Central memory CD8-positive, alpha-beta T cell (primary cell): Measurements from ENCODE around the gene DHDH.
A peak's percentile ranks its signal among the peaks of the same experiment; 100 is the strongest.
"Not testable (repeated sequence)": the region's sequence is repeated elsewhere in the genome, so short reads cannot be mapped to it uniquely, and the experiment has no call there.

Experiments
- ATAC-seq: fragments of 150-1000 bp; cut with Tn5 transposase; replicated peaks from 2 replicates; pipeline ENCODE4 v1.10.0; 2022; ENCODE audit warnings: mild to moderate bottlenecking, moderate FRiP score, moderate number of reproducible peaks; ENCODE audit not compliant: poor library complexity, severe bottlenecking; ENCODE audit errors: extremely low read depth
- DNase-seq, 2 donors: peaks; one replicate each; pipeline ENCODE4 v3.0.0; 2021; ENCODE audit warnings: low spot score in 2 of 2
- H3K27ac Mint-ChIP-seq: one replicate; pipeline ENCODE4 v1.8.0; 2022; ENCODE audit warnings: low read depth, mild to moderate bottlenecking, moderate library complexity, mixed read lengths
- H3K27me3 Mint-ChIP-seq: one replicate; pipeline ENCODE4 v1.8.0; 2022; ENCODE audit warnings: mixed read lengths
- H3K36me3 Mint-ChIP-seq: one replicate; pipeline ENCODE4 v1.8.0; 2022; ENCODE audit warnings: mild to moderate bottlenecking, moderate library complexity, mixed read lengths; ENCODE audit not compliant: insufficient read depth
- H3K4me1 Mint-ChIP-seq: one replicate; pipeline ENCODE4 v1.8.0; 2022; ENCODE audit warnings: mixed read lengths
- H3K4me3 Mint-ChIP-seq: one replicate; pipeline ENCODE4 v1.8.0; 2022; ENCODE audit warnings: mild to moderate bottlenecking, moderate library complexity, mixed read lengths
- H3K9me3 Mint-ChIP-seq: one replicate; pipeline ENCODE4 v1.8.0; 2022; ENCODE audit warnings: mixed read lengths

DHDH gene

GRCh38 chr19:48903788-48904187 is 29.7 kb upstream of the DHDH start:
- DNase-seq, H3K27ac Mint-ChIP-seq, H3K4me3 Mint-ChIP-seq, H3K9me3 Mint-ChIP-seq, ATAC-seq, H3K27me3 Mint-ChIP-seq: not testable (repeated sequence)
- Mint-ChIP-seq H3K4me1 (peaks cover 31% of the 10 kb centered on the region), H3K36me3 (peaks cover 42% of the 10 kb centered on the region)

- H3K4me1 Mint-ChIP-seq, result peaks cover 19% of the 10 kb centered on the region
- H3K27me3 Mint-ChIP-seq, result no peaks in the 10 kb centered on the region
- H3K4me3 Mint-ChIP-seq, result no peak overlapping the region
- ATAC-seq (no peak), DNase-seq (no peak)
- H3K27ac Mint-ChIP-seq, result no peak overlapping the region
- H3K36me3 Mint-ChIP-seq, result peaks cover 49% of the 10 kb centered on the region
- H3K9me3 Mint-ChIP-seq, result no peaks in the 10 kb centered on the region
Measured at GRCh38 chr19:48905664-48906063, 27.8 kb upstream of the DHDH start.

GRCh38 chr19:48906324-48906723 is 27.2 kb upstream of the DHDH start:
- no peaks in the 10 kb centered on the region for H3K27me3 Mint-ChIP-seq
- no peaks in the 10 kb centered on the region for H3K9me3 Mint-ChIP-seq
- peaks cover 50% of the 10 kb centered on the region for H3K36me3 Mint-ChIP-seq
- H3K4me3 Mint-ChIP-seq, result no peak overlapping the region
- no peak overlapping the region for H3K27ac Mint-ChIP-seq
- H3K4me1 Mint-ChIP-seq, result peaks cover 14% of the 10 kb centered on the region
- DNase-seq (no peak), ATAC-seq (no peak)

- Mint-ChIP-seq H3K9me3 (no peaks in the 10 kb centered on the region), H3K27ac (no peak overlapping the region), H3K27me3 (no peaks in the 10 kb centered on the region), H3K4me1 (peaks cover 2% of the 10 kb centered on the region), H3K36me3 (peaks cover 56% of the 10 kb centered on the region), H3K4me3 (no peak overlapping the region)
- DNase-seq (no peak), ATAC-seq (no peak)
Measured at GRCh38 chr19:48907671-48908070, 25.8 kb upstream of the DHDH start.

GRCh38 chr19:48909424-48910077 is 23.9 kb upstream of the DHDH start:
- DNase-seq, H3K4me3 Mint-ChIP-seq, H3K4me1 Mint-ChIP-seq, H3K27ac Mint-ChIP-seq, H3K27me3 Mint-ChIP-seq, H3K9me3 Mint-ChIP-seq, ATAC-seq: not testable (repeated sequence)
- H3K36me3 Mint-ChIP-seq, result peaks cover 63% of the 10 kb centered on the region

GRCh38 chr19:48910803-48911202 is 22.7 kb upstream of the DHDH start:
- no peak overlapping the region for H3K4me3 Mint-ChIP-seq
- H3K27ac Mint-ChIP-seq, result no peak overlapping the region

GRCh38 chr19:48913114-48913889 is 20.2 kb upstream of the DHDH start:
- H3K36me3 Mint-ChIP-seq, result peaks cover 51% of the 10 kb centered on the region
- H3K27me3 Mint-ChIP-seq, result no peaks in the 10 kb centered on the region
- no peaks in the 10 kb centered on the region for H3K9me3 Mint-ChIP-seq
- peak overlapping the region; percentile 67 for H3K27ac Mint-ChIP-seq
- ATAC-seq (peak; percentile 70), DNase-seq (no peak)
- no peak overlapping the region for H3K4me3 Mint-ChIP-seq
- H3K4me1 Mint-ChIP-seq, result no peaks in the 10 kb centered on the region

More at GRCh38 chr19:48910803-48911202, 22.7 kb upstream of the DHDH start:
- no peaks in the 10 kb centered on the region for H3K27me3 Mint-ChIP-seq
- DNase-seq (no peak), ATAC-seq (no peak)
- no peaks in the 10 kb centered on the region for H3K9me3 Mint-ChIP-seq
- peaks cover 60% of the 10 kb centered on the region for H3K36me3 Mint-ChIP-seq
- no peaks in the 10 kb centered on the region for H3K4me1 Mint-ChIP-seq

GRCh38 chr19:48914181-48914580 is 19.3 kb upstream of the DHDH start:
- peaks cover 47% of the 10 kb centered on the region for H3K36me3 Mint-ChIP-seq
- DNase-seq (no peak), ATAC-seq (no peak)
- H3K4me3 Mint-ChIP-seq, result no peak overlapping the region
- no peaks in the 10 kb centered on the region for H3K4me1 Mint-ChIP-seq
- H3K9me3 Mint-ChIP-seq, result no peaks in the 10 kb centered on the region
- no peaks in the 10 kb centered on the region for H3K27me3 Mint-ChIP-seq
- peak overlapping the region; percentile 67 for H3K27ac Mint-ChIP-seq

- Mint-ChIP-seq H3K27ac (no peak overlapping the region), H3K4me1 (no peaks in the 10 kb centered on the region), H3K27me3 (no peaks in the 10 kb centered on the region), H3K36me3 (peaks cover 37% of the 10 kb centered on the region), H3K9me3 (no peaks in the 10 kb centered on the region), H3K4me3 (no peak overlapping the region)
- no peak for ATAC-seq
- no peak for DNase-seq
Measured at GRCh38 chr19:48915757-48916156, 17.7 kb upstream of the DHDH start.

- peaks cover 29% of the 10 kb centered on the region for H3K36me3 Mint-ChIP-seq
- no peaks in the 10 kb centered on the region for H3K27me3 Mint-ChIP-seq
- H3K27ac Mint-ChIP-seq, result no peak overlapping the region
- no peak overlapping the region for H3K4me3 Mint-ChIP-seq
- ATAC-seq, result no peak
- no peaks in the 10 kb centered on the region for H3K9me3 Mint-ChIP-seq
- H3K4me1 Mint-ChIP-seq, result no peaks in the 10 kb centered on the region
- DNase-seq, result no peak
Measured at GRCh38 chr19:48918071-48918470, 15.4 kb upstream of the DHDH start.

GRCh38 chr19:48918801-48919247 is 14.7 kb upstream of the DHDH start:
- peaks cover 29% of the 10 kb centered on the region for H3K36me3 Mint-ChIP-seq
- no peaks in the 10 kb centered on the region for H3K4me1 Mint-ChIP-seq
- ATAC-seq (no peak), DNase-seq (no peak)
- no peaks in the 10 kb centered on the region for H3K27me3 Mint-ChIP-seq
- no peak overlapping the region for H3K27ac Mint-ChIP-seq
- no peaks in the 10 kb centered on the region for H3K9me3 Mint-ChIP-seq
- no peak overlapping the region for H3K4me3 Mint-ChIP-seq

- H3K27me3 Mint-ChIP-seq, result not testable (repeated sequence)
- peaks cover 26% of the 10 kb centered on the region for H3K36me3 Mint-ChIP-seq
Measured at GRCh38 chr19:48919271-48919670, 14.2 kb upstream of the DHDH start.

GRCh38 chr19:48920949-48921348 is 12.6 kb upstream of the DHDH start:
- H3K27me3 Mint-ChIP-seq, result no peaks in the 10 kb centered on the region
- H3K4me1 Mint-ChIP-seq, result no peaks in the 10 kb centered on the region
- ATAC-seq, result no peak
- H3K4me3 Mint-ChIP-seq, result no peak overlapping the region
- DNase-seq, result no peak
- H3K27ac Mint-ChIP-seq, result no peak overlapping the region
- no peaks in the 10 kb centered on the region for H3K9me3 Mint-ChIP-seq
- H3K36me3 Mint-ChIP-seq, result peaks cover 18% of the 10 kb centered on the region

More at GRCh38 chr19:48919271-48919670, 14.2 kb upstream of the DHDH start:
- DNase-seq, H3K27ac Mint-ChIP-seq, H3K4me1 Mint-ChIP-seq, H3K9me3 Mint-ChIP-seq, H3K4me3 Mint-ChIP-seq, ATAC-seq: not testable (repeated sequence)
